K562 (cell line): ENCODE results near the gene ABHD17B. TPM values are rescaled to one million over a fixed set of nuclear protein-coding genes. Genes with fewer than 3 reads are reported as not detected.

Experiments used
- ATAC-seq: fragments of 200-7000 bp; cut with Tn5 transposase; 3 replicates; pipeline ENCODE4 v1.9.1; 2020; ENCODE audit warnings: moderate library complexity
- BruUV-seq: library from RNA; stranded (reverse); fragments of 400-500 nt; replicated peaks from 2 replicates; lab custom pipeline; 2021; lab: Mats Ljungman, UMichigan
- CTCF ChIA-PET: fragments of 300-600 bp; formaldehyde crosslinking; extraction: SDS; loops from one replicate; lab custom pipeline; 2021; ENCODE audit warnings: low intra/inter-chr PET ratio; lab: Yijun Ruan, JAX
- POLR2A ChIA-PET: fragments of 300-600, 350-650 bp; sonication (Branson Sonifier 250); formaldehyde crosslinking; extraction: SDS; loops from one replicate; lab custom pipeline; 2021; ENCODE audit warnings: antibody characterized with exemption, inconsistent platforms; lab: Yijun Ruan, JAX
- DNase-seq, 4 experiments: peaks; one replicate each; pipeline versions ENCODE4 v3.0.0 to v3.0.0-alpha.2; 2011 to 2018; ENCODE audit warnings: low spot score in 3 of 4, mixed read lengths in 3 of 4; ENCODE audit errors: extremely low read depth in 1 of 4
- FAIRE-seq: peaks from 2 replicates; lab custom pipeline; 2011; peaks lifted over from hg19 to GRCh38; lab: Jason Lieb, UNC
- H2AFZ ChIP-seq: 2 replicates; pipeline ENCODE4 v1.6.0; 2011; ENCODE audit warnings: low read depth, low read length, control low read depth, inconsistent platforms
- H3K27ac ChIP-seq: fragments of 200-600 bp; 3 replicates; pipeline ENCODE4 v1.8.0; 2011; ENCODE audit warnings: low read depth, mild to moderate bottlenecking, control low read depth, inconsistent platforms, low read length, moderate library complexity, mixed read lengths; ENCODE audit errors: extremely low read depth
- H3K27me3 ChIP-seq, 2 experiments: fragments of 300-600 bp in 1 of 2; 2 replicates in 1 of 2; 3 replicates in 1 of 2; pipeline versions ENCODE4 v1.6.0 to v1.8.0; 2011; ENCODE audit warnings: inconsistent platforms in 2 of 2, low read length in 2 of 2, mild to moderate bottlenecking in 1 of 2, mixed read lengths in 1 of 2, moderate library complexity in 1 of 2; ENCODE audit not compliant: control insufficient read depth in 2 of 2, insufficient read depth in 2 of 2
- H3K36me3 ChIP-seq: fragments of 300-600 bp; 3 replicates; pipeline ENCODE4 v1.8.0; 2011; ENCODE audit warnings: mild to moderate bottlenecking, low read length, inconsistent platforms; ENCODE audit not compliant: control insufficient read depth, insufficient read depth
- H3K4me1 ChIP-seq, 2 experiments: fragments of 200-600 bp in 1 of 2; replicated peaks in 1 of 2; 2 replicates in 1 of 2; 3 replicates in 1 of 2; pipeline versions ENCODE4 v1.5.1 to v1.8.0; 2011; ENCODE audit warnings: inconsistent platforms in 2 of 2, low read length in 2 of 2, mild to moderate bottlenecking in 1 of 2, mixed read lengths in 1 of 2, moderate library complexity in 1 of 2; ENCODE audit not compliant: control insufficient read depth in 2 of 2, insufficient read depth in 2 of 2
- H3K4me2 ChIP-seq: 2 replicates; pipeline ENCODE4 v1.6.1; 2011; ENCODE audit warnings: low read length, control low read depth, inconsistent platforms, mixed read lengths; ENCODE audit not compliant: insufficient read depth
- H3K4me3 ChIP-seq: fragments of 200-600 bp; sonication (generic), shearing (Covaris generic); 2 replicates; pipeline ENCODE4 v1.5.1; 2016; ENCODE audit warnings: control low read depth, inconsistent platforms
- H3K79me2 ChIP-seq: fragments of 200-600 bp; 3 replicates; pipeline ENCODE4 v1.8.0; 2011; ENCODE audit warnings: low read length, inconsistent platforms; ENCODE audit not compliant: control insufficient read depth, insufficient read depth
- H3K9ac ChIP-seq, 2 experiments: 2 replicates each; pipeline versions ENCODE4 v1.6.0 to v1.6.1; 2011; ENCODE audit warnings: low read depth in 2 of 2, low read length in 2 of 2, control low read depth in 1 of 2, inconsistent platforms in 1 of 2, mild to moderate bottlenecking in 1 of 2, mixed read lengths in 1 of 2; ENCODE audit not compliant: insufficient read depth in 1 of 2
- H3K9me1 ChIP-seq: one replicate; pipeline ENCODE4 v1.6.0; 2011; ENCODE audit warnings: inconsistent platforms, mild to moderate bottlenecking, low read length, moderate library complexity; ENCODE audit not compliant: control insufficient read depth, insufficient read depth
- H3K9me3 ChIP-seq: replicated peaks from 2 replicates; pipeline ENCODE4 v1.5.1; 2011; ENCODE audit warnings: low read depth, low read length, inconsistent platforms; ENCODE audit not compliant: control insufficient read depth, insufficient read depth
- H4K20me1 ChIP-seq: replicated peaks from 2 replicates; pipeline ENCODE4 v1.6.1; 2011; ENCODE audit warnings: low read length, inconsistent platforms, mixed read lengths; ENCODE audit not compliant: control insufficient read depth, insufficient read depth
- CBX2 ChIP-seq: fragments of 200-600 bp; sonication (generic); IDR thresholded peaks from one replicate; pipeline ENCODE4 v1.6.1; 2012; ENCODE audit warnings: mild to moderate bottlenecking, low read length, inconsistent platforms; ENCODE audit not compliant: insufficient read depth, poor library complexity, severe bottlenecking
- FOXK2 ChIP-seq, 2 experiments: fragments of 450-650 bp; IDR thresholded peaks in 1 of 2; conservative IDR thresholded peaks in 1 of 2; 2 replicates each; pipeline ENCODE4 v1.6.1; 2016; ENCODE audit warnings: low read depth in 2 of 2, mild to moderate bottlenecking in 1 of 2
- FUS ChIP-seq: fragments of 200-400 bp; formaldehyde crosslinking; optimal IDR thresholded peaks from 2 replicates; pipeline ENCODE3; 2017; ENCODE audit warnings: low read depth, low read length
- HCFC1 ChIP-seq: IDR thresholded peaks from 2 replicates; pipeline ENCODE4 v1.6.1; 2012; ENCODE audit warnings: low read depth, low read length, improper control_type of control experiment
- TAF15 ChIP-seq: fragments of 200-400 bp; formaldehyde crosslinking; IDR thresholded peaks from 2 replicates; pipeline ENCODE4 v1.6.1; 2017; ENCODE audit warnings: mild to moderate bottlenecking, low read depth, low read length, moderate library complexity
- ZC3H11A ChIP-seq: IDR thresholded peaks from 2 replicates; pipeline ENCODE4 v1.6.1; 2012; ENCODE audit warnings: low read depth, low read length, improper control_type of control experiment
- ZNF146 ChIP-seq: IDR thresholded peaks from one replicate; pipeline ENCODE4 v1.6.1; 2018; ENCODE audit warnings: missing compliant biosample characterization; ENCODE audit not compliant: unreplicated experiment
- WGBS: fragments of 100-300 bp; shearing (Covaris generic); methylation state at CpG from one replicate; pipeline ENCODE4 v1.1.6; 2016; ENCODE audit warnings: low coverage, mixed read lengths; ENCODE audit not compliant: insufficient coverage; ENCODE audit errors: missing lambda C conversion rate; 5-methylcytosine and 5-hydroxymethylcytosine counted together
- in situ Hi-C: fragments of 300-500 bp; cut with MboI; formaldehyde crosslinking; loops from 4 replicates; pipeline ENCODE4 v1.15.0; 2018; ENCODE audit warnings: inconsistent platforms, mixed read lengths
- intact Hi-C: fragments of 100-400 bp; cut with micrococcal nuclease; formaldehyde crosslinking; loops from 2 replicates; pipeline ENCODE4 v1.14.2; 2022
- polyA plus RNA-seq, 8 experiments: library from polyadenylated mRNA; depleted of rRNA in 4 of 8; stranded (reverse) in 5 of 8; unstranded in 3 of 8; fragments of >200 nt; fragmentation: Nextera tagmentation in 2 of 8; fragmentation: Illumina TruSeq in 1 of 8; extraction: Ambion mirVana in 2 of 8; extraction: Trizol in 1 of 8; gene quantifications; 2 replicates each; pipeline versions ENCODE4 v1.2.1 to v1.2.3, GENCODE V29; 2011 to 2014; ENCODE audit warnings: inconsistent platforms in 1 of 8, missing spikeins in 1 of 8
- total RNA-seq, 7 experiments: library from RNA; depleted of rRNA in 6 of 7; stranded (reverse); fragments of >200 nt in 6 of 7; fragmentation: Illumina TruSeq in 2 of 7; extraction: Trizol in 2 of 7; gene quantifications; 2 replicates each; pipeline versions ENCODE4 v1.2.1 to v1.2.3, GENCODE V29; 2011 to 2021; ENCODE audit warnings: low replicate concordance in 1 of 7
- TF ChIP-seq, protein P1 (sequence below): fragments of 450-650 bp; IDR thresholded peaks from 2 replicates; pipeline ENCODE4 v1.6.1; 2016; ENCODE audit warnings: low read depth
- TF ChIP-seq, protein P2 (sequence below): conservative IDR thresholded peaks from 2 replicates; pipeline ENCODE4 v1.6.1; 2011; ENCODE audit warnings: low read depth, mild to moderate bottlenecking, low read length; ENCODE audit not compliant: control insufficient read depth

ABHD17B gene
- total and polyA plus RNA-seq, 9 of the 15 experiments (the other 6 are each of a cell fraction or from before 2014, with no cell fraction given) = 1.9 to 13.4 (median 10.1) TPM

DNA sequence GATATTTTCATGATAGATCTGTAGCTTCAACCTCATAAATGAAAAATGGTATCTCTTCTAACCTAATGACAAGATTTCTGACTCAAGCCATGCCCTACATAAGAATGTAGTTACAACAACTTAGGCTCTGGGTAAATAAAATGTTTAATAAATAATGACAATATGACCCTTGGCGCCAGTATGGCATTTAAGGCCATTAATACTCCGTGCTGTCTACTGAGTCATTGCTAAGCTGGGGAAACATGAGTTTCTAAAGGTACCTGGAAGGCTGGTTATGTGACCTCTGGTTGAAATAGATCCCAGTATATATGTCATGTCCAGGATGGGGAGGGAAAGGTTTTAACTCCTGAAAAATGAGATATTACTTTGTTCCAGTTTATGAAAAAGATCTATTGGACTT, 84.7 kb downstream of the ABHD17B start:
- H3K4me1 ChIP-seq = no peaks in the 10 kb centered on the region
- no peaks in the 10 kb centered on the region for H3K9me3 ChIP-seq
- CTCF ChIA-PET = no interaction called here
- H3K27me3 ChIP-seq = peaks cover 0 to 3% of the 10 kb centered on the region in 2 experiments; a peak in 2 of 5 replicates
- no peak for ATAC-seq
- intact Hi-C loops (no loop called here), in situ Hi-C loops (loop anchor here (10.0 kb wide), 1 partner anchor 189 kb away; no protein-coding TSS in a partner anchor)
- POLR2A ChIA-PET = no interaction called here
- H3K36me3 ChIP-seq = no peaks in the 10 kb centered on the region
- no peaks in the 10 kb centered on the region for H3K9me1 ChIP-seq
- WGBS = 0% methylated on average over 2 of the region's 2 CpGs
- no peak overlapping the region for H3K4me3 ChIP-seq
- BruUV-seq = no TSS peak
- DNase-seq = no peak
- H2AFZ ChIP-seq = no peak overlapping the region
- no peaks in the 10 kb centered on the region for H4K20me1 ChIP-seq
- no peak overlapping the region for H3K4me2 ChIP-seq
- FAIRE-seq = no peak
- H3K27ac ChIP-seq = no peak overlapping the region
- H3K9ac ChIP-seq = no peak overlapping the region
- no peaks in the 10 kb centered on the region for H3K79me2 ChIP-seq
- TF ChIP-seq HCFC1 (no peak), ZNF146 (no peak), CBX2 (no peak), FOXK2 (conservative IDR thresholded peaks at IDR 0.05 in 1 of 2, IDR thresholded peaks at IDR 0.05 in 1 of 2; ENCODE audit: low read depth in 2 of 2) (no peak), FUS (no peak), ZC3H11A (no peak), TAF15 (no peak)
- TF ChIP-seq, protein P1, sequence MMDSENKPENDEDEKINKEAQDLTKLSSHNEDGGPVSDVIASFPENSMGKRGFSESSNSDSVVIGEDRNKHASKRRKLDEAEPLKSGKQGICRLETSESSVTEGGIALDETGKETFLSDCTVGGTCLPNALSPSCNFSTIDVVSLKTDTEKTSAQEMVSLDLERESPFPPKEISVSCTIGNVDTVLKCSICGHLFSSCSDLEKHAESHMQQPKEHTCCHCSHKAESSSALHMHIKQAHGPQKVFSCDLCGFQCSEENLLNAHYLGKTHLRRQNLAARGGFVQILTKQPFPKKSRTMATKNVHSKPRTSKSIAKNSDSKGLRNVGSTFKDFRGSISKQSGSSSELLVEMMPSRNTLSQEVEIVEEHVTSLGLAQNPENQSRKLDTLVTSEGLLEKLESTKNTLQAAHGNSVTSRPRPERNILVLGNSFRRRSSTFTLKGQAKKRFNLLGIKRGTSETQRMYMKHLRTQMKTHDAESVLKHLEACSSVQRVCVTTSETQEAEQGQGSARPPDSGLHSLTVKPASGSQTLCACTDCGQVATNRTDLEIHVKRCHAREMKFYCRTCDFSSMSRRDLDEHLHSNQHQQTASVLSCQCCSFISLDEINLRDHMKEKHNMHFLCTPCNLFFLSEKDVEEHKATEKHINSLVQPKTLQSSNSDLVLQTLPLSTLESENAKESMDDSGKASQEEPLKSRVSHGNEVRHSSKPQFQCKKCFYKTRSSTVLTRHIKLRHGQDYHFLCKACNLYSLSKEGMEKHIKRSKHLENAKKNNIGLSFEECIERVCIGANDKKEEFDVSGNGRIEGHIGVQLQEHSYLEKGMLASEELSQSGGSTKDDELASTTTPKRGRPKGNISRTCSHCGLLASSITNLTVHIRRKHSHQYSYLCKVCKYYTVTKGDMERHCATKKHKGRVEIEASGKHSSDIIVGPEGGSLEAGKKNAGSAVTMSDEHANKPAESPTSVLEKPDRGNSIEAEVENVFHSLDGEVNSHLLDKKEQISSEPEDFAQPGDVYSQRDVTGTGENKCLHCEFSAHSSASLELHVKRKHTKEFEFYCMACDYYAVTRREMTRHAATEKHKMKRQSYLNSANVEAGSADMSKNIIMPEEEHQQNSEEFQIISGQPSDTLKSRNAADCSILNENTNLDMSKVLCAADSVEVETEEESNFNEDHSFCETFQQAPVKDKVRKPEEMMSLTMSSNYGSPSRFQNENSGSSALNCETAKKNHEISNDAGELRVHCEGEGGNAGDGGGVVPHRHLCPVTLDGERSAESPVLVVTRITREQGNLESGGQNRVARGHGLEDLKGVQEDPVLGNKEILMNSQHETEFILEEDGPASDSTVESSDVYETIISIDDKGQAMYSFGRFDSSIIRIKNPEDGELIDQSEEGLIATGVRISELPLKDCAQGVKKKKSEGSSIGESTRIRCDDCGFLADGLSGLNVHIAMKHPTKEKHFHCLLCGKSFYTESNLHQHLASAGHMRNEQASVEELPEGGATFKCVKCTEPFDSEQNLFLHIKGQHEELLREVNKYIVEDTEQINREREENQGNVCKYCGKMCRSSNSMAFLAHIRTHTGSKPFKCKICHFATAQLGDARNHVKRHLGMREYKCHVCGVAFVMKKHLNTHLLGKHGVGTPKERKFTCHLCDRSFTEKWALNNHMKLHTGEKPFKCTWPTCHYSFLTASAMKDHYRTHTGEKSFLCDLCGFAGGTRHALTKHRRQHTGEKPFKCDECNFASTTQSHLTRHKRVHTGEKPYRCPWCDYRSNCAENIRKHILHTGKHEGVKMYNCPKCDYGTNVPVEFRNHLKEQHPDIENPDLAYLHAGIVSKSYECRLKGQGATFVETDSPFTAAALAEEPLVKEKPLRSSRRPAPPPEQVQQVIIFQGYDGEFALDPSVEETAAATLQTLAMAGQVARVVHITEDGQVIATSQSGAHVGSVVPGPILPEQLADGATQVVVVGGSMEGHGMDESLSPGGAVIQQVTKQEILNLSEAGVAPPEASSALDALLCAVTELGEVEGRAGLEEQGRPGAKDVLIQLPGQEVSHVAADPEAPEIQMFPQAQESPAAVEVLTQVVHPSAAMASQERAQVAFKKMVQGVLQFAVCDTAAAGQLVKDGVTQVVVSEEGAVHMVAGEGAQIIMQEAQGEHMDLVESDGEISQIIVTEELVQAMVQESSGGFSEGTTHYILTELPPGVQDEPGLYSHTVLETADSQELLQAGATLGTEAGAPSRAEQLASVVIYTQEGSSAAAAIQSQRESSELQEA = no peak
- TF ChIP-seq, protein P2, sequence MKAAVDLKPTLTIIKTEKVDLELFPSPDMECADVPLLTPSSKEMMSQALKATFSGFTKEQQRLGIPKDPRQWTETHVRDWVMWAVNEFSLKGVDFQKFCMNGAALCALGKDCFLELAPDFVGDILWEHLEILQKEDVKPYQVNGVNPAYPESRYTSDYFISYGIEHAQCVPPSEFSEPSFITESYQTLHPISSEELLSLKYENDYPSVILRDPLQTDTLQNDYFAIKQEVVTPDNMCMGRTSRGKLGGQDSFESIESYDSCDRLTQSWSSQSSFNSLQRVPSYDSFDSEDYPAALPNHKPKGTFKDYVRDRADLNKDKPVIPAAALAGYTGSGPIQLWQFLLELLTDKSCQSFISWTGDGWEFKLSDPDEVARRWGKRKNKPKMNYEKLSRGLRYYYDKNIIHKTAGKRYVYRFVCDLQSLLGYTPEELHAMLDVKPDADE = no peak
